ENCODE measurements around the gene FAM177B.

Gene FAM177B

DNA sequence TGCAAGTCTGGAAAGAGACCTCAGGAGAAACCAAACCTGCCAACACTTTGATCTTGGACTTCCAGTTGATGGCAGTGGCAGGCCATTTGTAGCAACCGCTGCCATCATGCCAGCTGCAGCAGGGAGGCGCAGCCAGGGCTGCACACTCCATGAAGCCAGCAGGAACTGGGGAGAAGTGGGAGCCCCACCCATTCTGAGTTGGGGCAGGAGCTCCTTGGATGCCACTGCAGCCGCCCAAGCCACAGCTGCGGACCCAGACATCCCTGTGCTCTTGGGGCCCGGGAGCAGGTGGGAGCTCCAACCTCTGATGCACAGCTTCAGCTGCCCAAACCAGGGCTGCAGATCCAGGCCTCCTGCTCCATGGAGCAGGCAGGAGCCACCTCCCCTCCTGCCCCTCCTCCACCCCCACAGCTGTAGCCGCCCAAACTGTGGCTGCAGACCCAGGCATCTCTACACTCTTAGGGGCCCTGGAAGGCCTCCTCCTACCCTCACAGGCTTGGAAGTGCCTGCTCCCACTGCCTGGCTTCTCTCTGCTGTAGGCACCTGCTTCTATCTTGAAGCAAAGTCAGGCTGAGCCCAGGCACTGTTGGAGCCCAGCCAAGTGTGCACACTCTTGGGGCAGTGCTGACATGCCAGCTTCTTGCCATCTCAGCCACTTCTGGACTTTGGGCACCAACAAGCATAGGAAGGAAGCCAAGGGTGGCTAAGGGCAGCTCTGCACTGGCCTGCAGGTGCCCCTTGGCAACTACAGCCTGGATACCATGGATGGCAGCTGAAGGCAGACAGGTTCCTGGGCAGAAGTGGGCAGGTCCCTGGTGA, 57.9 kb downstream of the FAM177B start:
- Histone ChIP-seq H3K4me1 (ENCODE audit: control insufficient read depth in 1 of 2, insufficient read depth in 1 of 2, low read depth in 1 of 2, low read length in 1 of 2) (no peaks in the 10 kb centered on the region), H3K9me3 (no peaks in the 10 kb centered on the region), H3K36me3 (no peaks in the 10 kb centered on the region), H3K27me3 (peaks cover 4% of the 10 kb centered on the region), H3K27ac (no peak overlapping the region), H3K4me3 (ENCODE audit: low read depth in 1 of 2, low read length in 1 of 2) (no peak overlapping the region)
- TF ChIP-seq, protein P1, sequence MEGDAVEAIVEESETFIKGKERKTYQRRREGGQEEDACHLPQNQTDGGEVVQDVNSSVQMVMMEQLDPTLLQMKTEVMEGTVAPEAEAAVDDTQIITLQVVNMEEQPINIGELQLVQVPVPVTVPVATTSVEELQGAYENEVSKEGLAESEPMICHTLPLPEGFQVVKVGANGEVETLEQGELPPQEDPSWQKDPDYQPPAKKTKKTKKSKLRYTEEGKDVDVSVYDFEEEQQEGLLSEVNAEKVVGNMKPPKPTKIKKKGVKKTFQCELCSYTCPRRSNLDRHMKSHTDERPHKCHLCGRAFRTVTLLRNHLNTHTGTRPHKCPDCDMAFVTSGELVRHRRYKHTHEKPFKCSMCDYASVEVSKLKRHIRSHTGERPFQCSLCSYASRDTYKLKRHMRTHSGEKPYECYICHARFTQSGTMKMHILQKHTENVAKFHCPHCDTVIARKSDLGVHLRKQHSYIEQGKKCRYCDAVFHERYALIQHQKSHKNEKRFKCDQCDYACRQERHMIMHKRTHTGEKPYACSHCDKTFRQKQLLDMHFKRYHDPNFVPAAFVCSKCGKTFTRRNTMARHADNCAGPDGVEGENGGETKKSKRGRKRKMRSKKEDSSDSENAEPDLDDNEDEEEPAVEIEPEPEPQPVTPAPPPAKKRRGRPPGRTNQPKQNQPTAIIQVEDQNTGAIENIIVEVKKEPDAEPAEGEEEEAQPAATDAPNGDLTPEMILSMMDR (IDR thresholded peaks at IDR 0.05): no peak

- H3K27me3 ChIP-seq: peaks cover 4% of the 10 kb centered on the region
- H3K4me1 ChIP-seq (ENCODE audit: control insufficient read depth in 1 of 2, insufficient read depth in 1 of 2, low read depth in 1 of 2, low read length in 1 of 2): no peaks in the 10 kb centered on the region
- H3K36me3 ChIP-seq: no peaks in the 10 kb centered on the region
- H3K9me3 ChIP-seq: no peaks in the 10 kb centered on the region
- TF ChIP-seq, protein P1 (IDR thresholded peaks at IDR 0.05): no peak
- no peak overlapping the region for H3K4me3 ChIP-seq (ENCODE audit: low read depth in 1 of 2, low read length in 1 of 2)
- no peak overlapping the region for H3K27ac ChIP-seq
These were observed 61.1 kb downstream of the FAM177B start for GRCh38 chr1:222798116-222798515.

GRCh38 chr1:222798975-222799374, 62.0 kb downstream of the FAM177B start:
- H3K4me1 ChIP-seq (ENCODE audit: control insufficient read depth in 1 of 2, insufficient read depth in 1 of 2, low read depth in 1 of 2, low read length in 1 of 2): no peaks in the 10 kb centered on the region
- TF ChIP-seq, protein P1 (IDR thresholded peaks at IDR 0.05): no peak
- no peak overlapping the region for H3K27ac ChIP-seq
- H3K4me3 ChIP-seq (ENCODE audit: low read depth in 1 of 2, low read length in 1 of 2): no peak overlapping the region
- no peaks in the 10 kb centered on the region for H3K36me3 ChIP-seq
- H3K27me3 ChIP-seq: peaks cover 4% of the 10 kb centered on the region
- no peaks in the 10 kb centered on the region for H3K9me3 ChIP-seq

All from neutrophil (primary cell).